ENCODE data around the gene ADAMTSL1.

Gene ADAMTSL1

GRCh38 chr9:18775930-18776329 is 302.0 kb downstream of the ADAMTSL1 start:
- Histone ChIP-seq H3K4me1 (ENCODE audit: low read depth, poor library complexity, severe bottlenecking) (no peaks in the 10 kb centered on the region), H3K9ac (no peak overlapping the region), H3K4me3 (IDR thresholded peaks at IDR 0.05; ENCODE audit: insufficient read depth, low read depth, low read length) (no peak overlapping the region), H3K27ac (no peak overlapping the region), H3K27me3 (ENCODE audit: insufficient read depth, low read depth) (no peaks in the 10 kb centered on the region), H3K79me2 (ENCODE audit: insufficient read depth, low read depth) (no peaks in the 10 kb centered on the region), H3K4me2 (no peak overlapping the region), H3K36me3 (ENCODE audit: insufficient read depth) (no peaks in the 10 kb centered on the region), H4K20me1 (ENCODE audit: insufficient read depth) (no peaks in the 10 kb centered on the region), H2AFZ (ENCODE audit: low read depth) (no peak overlapping the region)
- TF ChIP-seq, protein P1, sequence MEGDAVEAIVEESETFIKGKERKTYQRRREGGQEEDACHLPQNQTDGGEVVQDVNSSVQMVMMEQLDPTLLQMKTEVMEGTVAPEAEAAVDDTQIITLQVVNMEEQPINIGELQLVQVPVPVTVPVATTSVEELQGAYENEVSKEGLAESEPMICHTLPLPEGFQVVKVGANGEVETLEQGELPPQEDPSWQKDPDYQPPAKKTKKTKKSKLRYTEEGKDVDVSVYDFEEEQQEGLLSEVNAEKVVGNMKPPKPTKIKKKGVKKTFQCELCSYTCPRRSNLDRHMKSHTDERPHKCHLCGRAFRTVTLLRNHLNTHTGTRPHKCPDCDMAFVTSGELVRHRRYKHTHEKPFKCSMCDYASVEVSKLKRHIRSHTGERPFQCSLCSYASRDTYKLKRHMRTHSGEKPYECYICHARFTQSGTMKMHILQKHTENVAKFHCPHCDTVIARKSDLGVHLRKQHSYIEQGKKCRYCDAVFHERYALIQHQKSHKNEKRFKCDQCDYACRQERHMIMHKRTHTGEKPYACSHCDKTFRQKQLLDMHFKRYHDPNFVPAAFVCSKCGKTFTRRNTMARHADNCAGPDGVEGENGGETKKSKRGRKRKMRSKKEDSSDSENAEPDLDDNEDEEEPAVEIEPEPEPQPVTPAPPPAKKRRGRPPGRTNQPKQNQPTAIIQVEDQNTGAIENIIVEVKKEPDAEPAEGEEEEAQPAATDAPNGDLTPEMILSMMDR (conservative IDR thresholded peaks at IDR 0.05; ENCODE audit: low read depth, low read length) = no peak

DNA sequence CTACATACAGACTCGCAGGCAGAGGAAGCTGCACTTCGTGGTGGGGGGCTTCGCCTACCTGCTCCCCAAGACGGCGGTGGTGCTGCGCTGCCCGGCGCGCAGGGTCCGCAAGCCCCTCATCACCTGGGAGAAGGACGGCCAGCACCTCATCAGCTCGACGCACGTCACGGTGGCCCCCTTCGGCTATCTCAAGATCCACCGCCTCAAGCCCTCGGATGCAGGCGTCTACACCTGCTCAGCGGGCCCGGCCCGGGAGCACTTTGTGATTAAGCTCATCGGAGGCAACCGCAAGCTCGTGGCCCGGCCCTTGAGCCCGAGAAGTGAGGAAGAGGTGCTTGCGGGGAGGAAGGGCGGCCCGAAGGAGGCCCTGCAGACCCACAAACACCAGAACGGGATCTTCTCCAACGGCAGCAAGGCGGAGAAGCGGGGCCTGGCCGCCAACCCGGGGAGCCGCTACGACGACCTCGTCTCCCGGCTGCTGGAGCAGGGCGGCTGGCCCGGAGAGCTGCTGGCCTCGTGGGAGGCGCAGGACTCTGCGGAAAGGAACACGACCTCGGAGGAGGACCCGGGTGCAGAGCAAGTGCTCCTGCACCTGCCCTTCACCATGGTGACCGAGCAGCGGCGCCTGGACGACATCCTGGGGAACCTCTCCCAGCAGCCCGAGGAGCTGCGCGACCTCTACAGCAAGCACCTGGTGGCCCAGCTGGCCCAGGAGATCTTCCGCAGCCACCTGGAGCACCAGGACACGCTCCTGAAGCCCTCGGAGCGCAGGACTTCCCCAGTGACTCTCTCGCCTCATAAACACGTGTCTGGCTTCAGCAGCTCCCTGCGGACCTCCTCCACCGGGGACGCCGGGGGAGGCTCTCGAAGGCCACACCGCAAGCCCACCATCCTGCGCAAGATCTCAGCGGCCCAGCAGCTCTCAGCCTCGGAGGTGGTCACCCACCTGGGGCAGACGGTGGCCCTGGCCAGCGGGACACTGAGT is 303.2 kb downstream of the ADAMTSL1 start:
- TF ChIP-seq, protein P1 (conservative IDR thresholded peaks at IDR 0.05; ENCODE audit: low read depth, low read length) = no peak
- H3K4me1 ChIP-seq (ENCODE audit: low read depth, poor library complexity, severe bottlenecking) = no peaks in the 10 kb centered on the region
- no peaks in the 10 kb centered on the region for H4K20me1 ChIP-seq (ENCODE audit: insufficient read depth)
- no peaks in the 10 kb centered on the region for H3K27me3 ChIP-seq (ENCODE audit: insufficient read depth, low read depth)
- H3K27ac ChIP-seq = no peak overlapping the region
- H3K9ac ChIP-seq = no peak overlapping the region
- no peak overlapping the region for H3K4me2 ChIP-seq
- no peak overlapping the region for H2AFZ ChIP-seq (ENCODE audit: low read depth)
- H3K36me3 ChIP-seq (ENCODE audit: insufficient read depth) = no peaks in the 10 kb centered on the region
- no peak overlapping the region for H3K4me3 ChIP-seq (IDR thresholded peaks at IDR 0.05; ENCODE audit: insufficient read depth, low read depth, low read length)
- H3K79me2 ChIP-seq (ENCODE audit: insufficient read depth, low read depth) = no peaks in the 10 kb centered on the region

- Histone ChIP-seq H3K4me1 (ENCODE audit: low read depth, poor library complexity, severe bottlenecking) (no peaks in the 10 kb centered on the region), H2AFZ (ENCODE audit: low read depth) (no peak overlapping the region), H3K79me2 (ENCODE audit: insufficient read depth, low read depth) (no peaks in the 10 kb centered on the region), H4K20me1 (ENCODE audit: insufficient read depth) (no peaks in the 10 kb centered on the region), H3K9ac (no peak overlapping the region), H3K36me3 (ENCODE audit: insufficient read depth) (no peaks in the 10 kb centered on the region), H3K27me3 (ENCODE audit: insufficient read depth, low read depth) (no peaks in the 10 kb centered on the region), H3K4me3 (IDR thresholded peaks at IDR 0.05; ENCODE audit: insufficient read depth, low read depth, low read length) (no peak overlapping the region), H3K27ac (no peak overlapping the region), H3K4me2 (no peak overlapping the region)
- TF ChIP-seq, protein P1 (conservative IDR thresholded peaks at IDR 0.05; ENCODE audit: low read depth, low read length) = no peak
Measured at GRCh38 chr9:18778147-18778546, 304.2 kb downstream of the ADAMTSL1 start.

GRCh38 chr9:18778846-18779245 is 304.9 kb downstream of the ADAMTSL1 start:
- TF ChIP-seq, protein P1 (conservative IDR thresholded peaks at IDR 0.05; ENCODE audit: low read depth, low read length) = no peak
- no peaks in the 10 kb centered on the region for H3K36me3 ChIP-seq (ENCODE audit: insufficient read depth)
- H3K27ac ChIP-seq = no peak overlapping the region
- no peaks in the 10 kb centered on the region for H3K27me3 ChIP-seq (ENCODE audit: insufficient read depth, low read depth)
- H3K9ac ChIP-seq = no peak overlapping the region
- H3K4me1 ChIP-seq (ENCODE audit: low read depth, poor library complexity, severe bottlenecking) = no peaks in the 10 kb centered on the region
- no peaks in the 10 kb centered on the region for H4K20me1 ChIP-seq (ENCODE audit: insufficient read depth)
- no peak overlapping the region for H2AFZ ChIP-seq (ENCODE audit: low read depth)
- H3K4me3 ChIP-seq (IDR thresholded peaks at IDR 0.05; ENCODE audit: insufficient read depth, low read depth, low read length) = no peak overlapping the region
- no peaks in the 10 kb centered on the region for H3K79me2 ChIP-seq (ENCODE audit: insufficient read depth, low read depth)
- no peak overlapping the region for H3K4me2 ChIP-seq

All from KMS-11 (cell line).